ENCODE measurements around the gene PRSS56. TPM values are rescaled to one million over a fixed set of nuclear protein-coding genes. Genes with fewer than 3 reads are reported as not detected.
A peak's percentile ranks its signal among the peaks of the same experiment; 100 is the strongest.

The PRSS56 gene
- polyA plus RNA-seq, 3 donors, result not detected

GRCh38 chr2:232490221-232491138, 29.7 kb upstream of the PRSS56 start:
- H3K27ac Mint-ChIP-seq, result peak overlapping the region in 1 of 7 donors; percentile 58
- Histone ChIP-seq H3K4me1 (ENCODE audit: control insufficient read depth in 1 of 2, insufficient read depth in 2 of 2, low read length in 2 of 2) (no peaks in the 10 kb centered on the region), H3K9ac (ENCODE audit: insufficient read depth, low read length, poor library complexity, severe bottlenecking) (no peak overlapping the region), H3K27me3 (ENCODE audit: control insufficient read depth in 2 of 2, insufficient read depth in 2 of 2, low read length in 2 of 2) (peaks cover 15 to 29% of the 10 kb centered on the region in 2 donors), H3K4me3 (replicated peaks in 1 of 3; ENCODE audit: low read depth in 2 of 3, low read length in 3 of 3) (no peak overlapping the region), H3K9me3 (replicated peaks in 1 of 2; ENCODE audit: control insufficient read depth in 1 of 2, insufficient read depth in 1 of 2, low read length in 2 of 2) (no peaks in the 10 kb centered on the region), H4K20me1 (ENCODE audit: insufficient read depth, low read length) (no peaks in the 10 kb centered on the region), H2AFZ (ENCODE audit: insufficient read depth, low read depth, low read length, poor library complexity, severe bottlenecking) (no peak overlapping the region), H3K36me3 (replicated peaks in 1 of 2; ENCODE audit: control insufficient read depth in 1 of 2, insufficient read depth in 2 of 2, low read length in 2 of 2) (no peaks in the 10 kb centered on the region), H3K4me2 (replicated peaks; ENCODE audit: extremely low read depth, low read length, poor library complexity, severe bottlenecking) (no peak overlapping the region), H3K27ac (ENCODE audit: low read depth in 1 of 2, low read length in 2 of 2) (no peak overlapping the region), H3K79me2 (ENCODE audit: insufficient read depth, low read length) (no peaks in the 10 kb centered on the region)
- no peaks in the 10 kb centered on the region for H3K4me1 Mint-ChIP-seq
- H3K36me3 Mint-ChIP-seq, result no peaks in the 10 kb centered on the region
- peaks cover 0 to 5% (median 0%) of the 10 kb centered on the region in 7 donors for H3K9me3 Mint-ChIP-seq
- 90% methylated on average over 23 of the region's 30 CpGs for WGBS (ENCODE audit: insufficient coverage)
- intact Hi-C loops (cut with micrococcal nuclease), result no loop called here
- no peak overlapping the region for H3K4me3 Mint-ChIP-seq
- no peak for DNase-seq
- peaks cover 29 to 45% (median 34%) of the 10 kb centered on the region in 3 donors for H3K27me3 Mint-ChIP-seq (ENCODE audit: low read depth in 3 of 3)
- TF ChIP-seq CTCF (IDR thresholded peaks at IDR 0.05), result no peak

- TF ChIP-seq CTCF (IDR thresholded peaks at IDR 0.05), result no peak
- Histone ChIP-seq H3K9me3 (replicated peaks in 1 of 2; ENCODE audit: control insufficient read depth in 1 of 2, insufficient read depth in 1 of 2, low read length in 2 of 2) (no peaks in the 10 kb centered on the region), H3K9ac (ENCODE audit: insufficient read depth, low read length, poor library complexity, severe bottlenecking) (no peak overlapping the region), H2AFZ (ENCODE audit: insufficient read depth, low read depth, low read length, poor library complexity, severe bottlenecking) (no peak overlapping the region), H3K36me3 (replicated peaks in 1 of 2; ENCODE audit: control insufficient read depth in 1 of 2, insufficient read depth in 2 of 2, low read length in 2 of 2) (no peaks in the 10 kb centered on the region), H3K27me3 (ENCODE audit: control insufficient read depth in 2 of 2, insufficient read depth in 2 of 2, low read length in 2 of 2) (peaks cover 11 to 28% of the 10 kb centered on the region in 2 donors), H3K4me3 (replicated peaks in 1 of 3; ENCODE audit: low read depth in 2 of 3, low read length in 3 of 3) (no peak overlapping the region), H3K79me2 (ENCODE audit: insufficient read depth, low read length) (no peaks in the 10 kb centered on the region), H3K4me1 (ENCODE audit: control insufficient read depth in 1 of 2, insufficient read depth in 2 of 2, low read length in 2 of 2) (no peaks in the 10 kb centered on the region), H4K20me1 (ENCODE audit: insufficient read depth, low read length) (no peaks in the 10 kb centered on the region), H3K4me2 (replicated peaks; ENCODE audit: extremely low read depth, low read length, poor library complexity, severe bottlenecking) (no peak overlapping the region), H3K27ac (ENCODE audit: low read depth in 1 of 2, low read length in 2 of 2) (no peak overlapping the region)
- Mint-ChIP-seq H3K27ac (no peak overlapping the region), H3K27me3 (ENCODE audit: low read depth in 3 of 3) (peaks cover 28 to 39% (median 32%) of the 10 kb centered on the region in 3 donors), H3K36me3 (no peaks in the 10 kb centered on the region), H3K4me3 (no peak overlapping the region), H3K9me3 (peaks cover 0 to 5% (median 0%) of the 10 kb centered on the region in 7 donors), H3K4me1 (no peaks in the 10 kb centered on the region)
- 96% methylated on average over 12 of the region's 12 CpGs for WGBS (ENCODE audit: insufficient coverage)
- DNase-seq, result no peak
- intact Hi-C loops (cut with micrococcal nuclease), result no loop called here
Measured at GRCh38 chr2:232491139-232491780, 28.9 kb upstream of the PRSS56 start.

All from CD14-positive monocyte (primary cell).